BLaER1 (cell line): ENCODE results near the gene CAPN7.

ENCODE experiments used
- H3K27ac ChIP-seq: shearing (Covaris generic); formaldehyde crosslinking; 2 replicates; pipeline ENCODE4 v1.8.1; 2022
- H3K27me3 ChIP-seq: shearing (Covaris generic); formaldehyde crosslinking; 2 replicates; pipeline ENCODE4 v1.8.1; 2022
- H3K36me3 ChIP-seq: shearing (Covaris generic); formaldehyde crosslinking; 2 replicates; pipeline ENCODE4 v1.8.1; 2022
- H3K4me1 ChIP-seq: shearing (Covaris generic); formaldehyde crosslinking; 2 replicates; pipeline ENCODE4 v1.8.1; 2022
- H3K4me2 ChIP-seq: shearing (Covaris generic); formaldehyde crosslinking; 2 replicates; pipeline ENCODE4 v1.8.1; 2022
- H3K4me3 ChIP-seq: shearing (Covaris generic); formaldehyde crosslinking; 2 replicates; pipeline ENCODE4 v1.8.1; 2022
- H3K9ac ChIP-seq: shearing (Covaris generic); formaldehyde crosslinking; 2 replicates; pipeline ENCODE4 v1.8.1; 2022
- H3K9me3 ChIP-seq: shearing (Covaris generic); formaldehyde crosslinking; 2 replicates; pipeline ENCODE4 v1.8.1; 2022
- H4K20me1 ChIP-seq: shearing (Covaris generic); formaldehyde crosslinking; 2 replicates; pipeline ENCODE4 v1.8.1; 2022
- Cebpa-rat ChIP-seq: shearing (Covaris generic); IDR thresholded peaks from 2 replicates; pipeline ENCODE4 v1.8.1; 2022

The CAPN7 gene

GRCh38 chr3:15215996-15216395 is 9.9 kb downstream of the CAPN7 start:
- peaks cover 12% of the 10 kb centered on the region; the same call in 1 of the 2 replicates for H4K20me1 ChIP-seq
- H3K4me2 ChIP-seq: no peak overlapping the region
- no peak overlapping the region for H3K4me3 ChIP-seq
- peaks cover 83% of the 10 kb centered on the region for H3K36me3 ChIP-seq
- H3K27ac ChIP-seq: no peak overlapping the region
- H3K27me3 ChIP-seq: no peaks in the 10 kb centered on the region
- TF ChIP-seq Cebpa-rat: no peak
- H3K9ac ChIP-seq: no peak overlapping the region
- H3K4me1 ChIP-seq: peaks cover 14% of the 10 kb centered on the region; the same call in 1 of the 2 replicates
- H3K9me3 ChIP-seq: no peaks in the 10 kb centered on the region

DNA sequence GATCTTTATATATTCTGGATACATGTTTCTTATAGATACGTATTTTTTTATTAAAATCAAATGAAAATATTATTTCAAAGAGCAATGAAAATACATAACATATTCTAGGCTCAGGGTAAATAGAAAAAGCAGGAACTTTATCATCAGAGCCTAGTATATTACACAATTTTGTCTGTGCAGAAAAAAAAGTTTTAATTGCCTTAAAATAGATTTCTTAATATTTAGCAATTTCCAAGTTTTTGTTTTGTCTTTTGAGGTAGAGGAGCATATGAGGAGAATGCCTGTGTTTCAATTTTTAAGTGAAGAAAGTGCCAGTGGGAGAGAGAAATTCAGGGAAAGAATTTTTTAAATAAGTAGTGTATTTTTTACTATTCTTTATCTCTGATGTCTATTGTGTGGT is 10.5 kb downstream of the CAPN7 start:
- no peak overlapping the region for H3K4me2 ChIP-seq
- H4K20me1 ChIP-seq: peaks cover 9% of the 10 kb centered on the region; the same call in 1 of the 2 replicates
- no peaks in the 10 kb centered on the region for H3K27me3 ChIP-seq
- peaks cover 84% of the 10 kb centered on the region for H3K36me3 ChIP-seq
- H3K9me3 ChIP-seq: no peaks in the 10 kb centered on the region
- no peak overlapping the region for H3K27ac ChIP-seq
- TF ChIP-seq Cebpa-rat: no peak
- H3K4me1 ChIP-seq: peaks cover 14% of the 10 kb centered on the region; the same call in 1 of the 2 replicates
- no peak overlapping the region for H3K9ac ChIP-seq
- H3K4me3 ChIP-seq: no peak overlapping the region

GRCh38 chr3:15217011-15217671 is 11.1 kb downstream of the CAPN7 start:
- Histone ChIP-seq H3K27ac (no peak overlapping the region), H3K4me3 (no peak overlapping the region), H3K4me1 (peaks cover 14% of the 10 kb centered on the region; the same call in 1 of the 2 replicates), H3K9ac (no peak overlapping the region), H4K20me1 (0 out of 2 replicates have a peak, but pooled peaks cover 3% of the 10 kb centered on the region), H3K4me2 (no peak overlapping the region), H3K27me3 (no peaks in the 10 kb centered on the region), H3K36me3 (peaks cover 84% of the 10 kb centered on the region), H3K9me3 (no peaks in the 10 kb centered on the region)
- TF ChIP-seq Cebpa-rat: no peak

GRCh38 chr3:15217841-15218267 is 11.8 kb downstream of the CAPN7 start:
- peaks cover 84% of the 10 kb centered on the region for H3K36me3 ChIP-seq
- no peaks in the 10 kb centered on the region for H4K20me1 ChIP-seq
- no peak for TF ChIP-seq Cebpa-rat
- no peaks in the 10 kb centered on the region for H3K9me3 ChIP-seq
- no peak overlapping the region for H3K4me3 ChIP-seq
- peaks cover 14% of the 10 kb centered on the region; the same call in 1 of the 2 replicates for H3K4me1 ChIP-seq
- no peak overlapping the region for H3K27ac ChIP-seq
- H3K9ac ChIP-seq: no peak overlapping the region
- H3K4me2 ChIP-seq: no peak overlapping the region
- H3K27me3 ChIP-seq: no peaks in the 10 kb centered on the region

DNA sequence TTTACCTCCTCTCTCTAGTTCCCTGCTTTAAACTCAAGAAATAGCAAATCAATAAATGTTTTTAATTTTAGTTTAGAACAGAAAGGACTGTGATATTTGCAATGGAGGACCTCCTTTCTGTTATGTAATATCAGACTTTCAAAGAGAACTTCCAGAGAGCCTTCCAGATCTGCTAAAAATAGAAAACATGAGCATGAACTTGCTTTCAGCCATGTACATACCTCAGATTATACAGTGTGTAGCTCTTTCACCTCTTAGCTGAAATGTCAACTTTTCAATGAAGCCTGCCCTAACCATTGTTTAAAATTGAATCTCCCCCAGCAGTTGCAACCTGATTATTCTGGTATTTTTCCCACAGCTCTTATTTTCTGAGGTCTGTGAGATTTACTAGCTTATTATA is 12.6 kb downstream of the CAPN7 start:
- H3K27me3 ChIP-seq: no peaks in the 10 kb centered on the region
- H3K4me2 ChIP-seq: no peak overlapping the region
- H3K9ac ChIP-seq: no peak overlapping the region
- peaks cover 14% of the 10 kb centered on the region; the same call in 1 of the 2 replicates for H3K4me1 ChIP-seq
- peaks cover 82% of the 10 kb centered on the region for H3K36me3 ChIP-seq
- H4K20me1 ChIP-seq: no peaks in the 10 kb centered on the region
- TF ChIP-seq Cebpa-rat: no peak
- H3K27ac ChIP-seq: no peak overlapping the region
- H3K9me3 ChIP-seq: no peaks in the 10 kb centered on the region
- no peak overlapping the region for H3K4me3 ChIP-seq

- peaks cover 79% of the 10 kb centered on the region for H3K36me3 ChIP-seq
- H3K4me2 ChIP-seq: no peak overlapping the region
- H3K27me3 ChIP-seq: no peaks in the 10 kb centered on the region
- H3K4me3 ChIP-seq: no peak overlapping the region
- TF ChIP-seq Cebpa-rat: no peak
- H3K4me1 ChIP-seq: peaks cover 14% of the 10 kb centered on the region; the same call in 1 of the 2 replicates
- no peak overlapping the region for H3K27ac ChIP-seq
- H3K9ac ChIP-seq: no peak overlapping the region
- H4K20me1 ChIP-seq: no peaks in the 10 kb centered on the region
- no peaks in the 10 kb centered on the region for H3K9me3 ChIP-seq
Observed at GRCh38 chr3:15220056-15220455, 14.0 kb downstream of the CAPN7 start.

- H3K4me3 ChIP-seq: no peak overlapping the region
- no peaks in the 10 kb centered on the region for H3K9me3 ChIP-seq
- no peaks in the 10 kb centered on the region for H3K27me3 ChIP-seq
- no peaks in the 10 kb centered on the region for H4K20me1 ChIP-seq
- peaks cover 75% of the 10 kb centered on the region for H3K36me3 ChIP-seq
- TF ChIP-seq Cebpa-rat: no peak
- no peak overlapping the region for H3K27ac ChIP-seq
- no peak overlapping the region for H3K9ac ChIP-seq
- H3K4me1 ChIP-seq: peaks cover 9% of the 10 kb centered on the region; the same call in 1 of the 2 replicates
- no peak overlapping the region for H3K4me2 ChIP-seq
Observed at GRCh38 chr3:15220661-15221060, 14.6 kb downstream of the CAPN7 start.

- 0 out of 2 replicates have a peak, but pooled peaks cover 5% of the 10 kb centered on the region for H3K4me1 ChIP-seq
- H3K4me2 ChIP-seq: no peak overlapping the region
- H3K9ac ChIP-seq: no peak overlapping the region
- H4K20me1 ChIP-seq: no peaks in the 10 kb centered on the region
- no peaks in the 10 kb centered on the region for H3K27me3 ChIP-seq
- no peaks in the 10 kb centered on the region for H3K9me3 ChIP-seq
- H3K36me3 ChIP-seq: peaks cover 69% of the 10 kb centered on the region
- no peak for TF ChIP-seq Cebpa-rat
- no peak overlapping the region for H3K27ac ChIP-seq
- H3K4me3 ChIP-seq: no peak overlapping the region
Observed at GRCh38 chr3:15221574-15222217, 15.7 kb downstream of the CAPN7 start.

DNA sequence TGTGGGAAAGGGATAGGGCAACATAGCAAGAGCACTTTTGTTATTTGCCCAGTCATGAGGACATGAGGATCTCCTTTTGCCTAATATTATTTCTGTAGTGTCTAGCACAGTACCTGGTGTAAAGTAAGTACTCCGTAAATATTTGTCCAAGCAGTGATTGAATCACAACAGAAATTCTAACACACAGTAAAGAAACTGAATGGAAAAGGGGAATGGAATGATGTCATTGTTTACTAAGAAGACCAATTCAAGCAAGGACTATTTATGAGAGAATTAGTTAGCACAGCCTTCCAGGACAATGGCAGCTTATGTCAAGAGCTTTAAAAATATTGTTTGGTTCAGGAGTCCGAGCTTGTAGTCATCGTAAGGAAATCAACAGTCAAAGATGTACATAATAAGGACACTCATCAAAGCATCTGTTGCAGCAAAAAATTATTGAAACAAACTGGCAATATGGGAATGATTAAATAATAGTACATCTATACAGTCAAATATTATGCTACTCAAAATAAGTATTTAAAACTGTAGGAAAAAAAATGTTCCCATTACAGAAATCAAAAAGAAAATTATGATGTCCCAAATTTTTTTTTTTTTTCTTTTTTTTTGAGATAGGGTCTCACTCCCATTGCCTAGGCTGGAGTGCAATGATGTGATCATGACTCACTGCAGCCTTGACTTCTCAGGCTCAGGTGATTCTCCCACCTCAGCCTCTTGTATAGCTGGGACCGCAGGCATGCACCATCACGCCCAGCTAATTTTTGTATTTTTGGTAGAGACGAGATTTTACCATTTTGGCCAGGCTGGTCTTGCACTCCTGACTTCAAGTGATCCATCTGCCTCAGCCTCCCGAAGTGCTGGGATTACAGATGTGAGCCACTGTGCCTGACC is 17.9 kb downstream of the CAPN7 start:
- Histone ChIP-seq H3K4me3 (no peak overlapping the region), H3K36me3 (peaks cover 66% of the 10 kb centered on the region), H3K9ac (no peak overlapping the region), H3K4me1 (no peaks in the 10 kb centered on the region), H3K27me3 (no peaks in the 10 kb centered on the region), H3K9me3 (no peaks in the 10 kb centered on the region), H4K20me1 (no peaks in the 10 kb centered on the region), H3K27ac (no peak overlapping the region), H3K4me2 (no peak overlapping the region)
- TF ChIP-seq Cebpa-rat: no peak
